Measurements from ENCODE around the gene SYNDIG1. TPM values are rescaled to one million over a fixed set of nuclear protein-coding genes. Genes with fewer than 3 reads are reported as not detected.
"Not testable (repeated sequence)": the region's sequence is repeated elsewhere in the genome, so short reads cannot be mapped to it uniquely, and the experiment has no call there.

SYNDIG1 gene
- total RNA-seq, 1 experiment from 2014 or later, result not detected

GRCh38 chr20:24507182-24507853 is 37.9 kb downstream of the SYNDIG1 start:
- DNase-seq (ENCODE audit: low read depth, low spot score) (no peak), ATAC-seq (no peak)
- BruUV-seq (replicated peaks), result no TSS peak
- H3K36me3 ChIP-seq (ENCODE audit: control insufficient read depth, insufficient read depth, low read length), result no peaks in the 10 kb centered on the region
- no peak overlapping the region for H3K27ac ChIP-seq (ENCODE audit: low read length)
- TF ChIP-seq POLR2AphosphoS5 (IDR thresholded peaks at IDR 0.05; ENCODE audit: low read depth, low read length) (no peak), SIN3A (IDR thresholded peaks at IDR 0.05; ENCODE audit: borderline replicate concordance, insufficient read depth, low read depth, low read length) (no peak), REST (IDR thresholded peaks at IDR 0.05; ENCODE audit: insufficient read depth in 1 of 2, low read depth in 2 of 2, low read length in 1 of 2) (no peak), TCF7L2 (IDR thresholded peaks at IDR 0.05; ENCODE audit: low read depth, low read length) (no peak)
- TF ChIP-seq, protein P1, sequence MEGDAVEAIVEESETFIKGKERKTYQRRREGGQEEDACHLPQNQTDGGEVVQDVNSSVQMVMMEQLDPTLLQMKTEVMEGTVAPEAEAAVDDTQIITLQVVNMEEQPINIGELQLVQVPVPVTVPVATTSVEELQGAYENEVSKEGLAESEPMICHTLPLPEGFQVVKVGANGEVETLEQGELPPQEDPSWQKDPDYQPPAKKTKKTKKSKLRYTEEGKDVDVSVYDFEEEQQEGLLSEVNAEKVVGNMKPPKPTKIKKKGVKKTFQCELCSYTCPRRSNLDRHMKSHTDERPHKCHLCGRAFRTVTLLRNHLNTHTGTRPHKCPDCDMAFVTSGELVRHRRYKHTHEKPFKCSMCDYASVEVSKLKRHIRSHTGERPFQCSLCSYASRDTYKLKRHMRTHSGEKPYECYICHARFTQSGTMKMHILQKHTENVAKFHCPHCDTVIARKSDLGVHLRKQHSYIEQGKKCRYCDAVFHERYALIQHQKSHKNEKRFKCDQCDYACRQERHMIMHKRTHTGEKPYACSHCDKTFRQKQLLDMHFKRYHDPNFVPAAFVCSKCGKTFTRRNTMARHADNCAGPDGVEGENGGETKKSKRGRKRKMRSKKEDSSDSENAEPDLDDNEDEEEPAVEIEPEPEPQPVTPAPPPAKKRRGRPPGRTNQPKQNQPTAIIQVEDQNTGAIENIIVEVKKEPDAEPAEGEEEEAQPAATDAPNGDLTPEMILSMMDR (IDR thresholded peaks at IDR 0.05), result no peak
- H3K27me3 ChIP-seq (ENCODE audit: control insufficient read depth, insufficient read depth, low read length), result peaks cover 15% of the 10 kb centered on the region; the same call in 1 of the 2 replicates
- intact Hi-C loops (cut with micrococcal nuclease; ENCODE audit: unreplicated experiment) (no loop called here), in situ Hi-C loops (cut with HindIII; ENCODE audit: low pct_unique_long_range_greater_than_20kb, low sequenced_read_pairs) (no loop called here)
- H3K4me1 ChIP-seq (ENCODE audit: control insufficient read depth, insufficient read depth, low read length), result no peaks in the 10 kb centered on the region
- H3K4me3 ChIP-seq (ENCODE audit: low read depth in 2 of 2, low read length in 2 of 2), result no peak overlapping the region
- CTCF ChIA-PET, result interaction anchor here (0.6 kb wide), 1 partner anchor 53 kb away, joined by 4 read pairs; no protein-coding TSS in a partner anchor
- POLR2A ChIA-PET, result no interaction called here
- H3K9me3 ChIP-seq (ENCODE audit: control insufficient read depth, insufficient read depth, low read depth, low read length), result no peaks in the 10 kb centered on the region

DNA sequence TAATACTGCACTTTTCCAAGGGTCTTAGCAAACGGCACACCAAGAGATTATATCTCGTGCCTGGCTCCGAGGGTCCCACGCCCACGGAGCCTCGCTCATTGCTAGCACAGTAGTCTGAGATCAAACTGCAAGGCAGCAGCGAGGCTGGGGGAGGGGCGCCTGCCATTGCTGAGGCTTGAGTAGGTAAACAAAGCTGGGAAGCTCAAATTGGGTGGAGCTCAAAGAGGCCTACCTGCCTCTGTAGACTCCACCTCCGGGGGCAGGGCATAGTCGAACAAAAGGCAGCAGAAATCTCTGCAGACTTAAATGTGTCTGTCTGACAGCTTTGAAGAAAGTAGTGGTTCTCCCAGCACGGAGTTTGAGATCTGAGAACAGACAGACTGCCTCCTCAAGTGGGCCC is 43.0 kb downstream of the SYNDIG1 start:
- intact Hi-C loops (cut with micrococcal nuclease; ENCODE audit: unreplicated experiment); DNase-seq (ENCODE audit: low read depth, low spot score); CTCF ChIA-PET; in situ Hi-C loops (cut with HindIII; ENCODE audit: low pct_unique_long_range_greater_than_20kb, low sequenced_read_pairs); ATAC-seq; H3K4me1 ChIP-seq (ENCODE audit: control insufficient read depth, insufficient read depth, low read length); H3K27me3 ChIP-seq (ENCODE audit: control insufficient read depth, insufficient read depth, low read length); H3K4me3 ChIP-seq (ENCODE audit: low read depth in 2 of 2, low read length in 2 of 2); POLR2A ChIA-PET; BruUV-seq (replicated peaks); H3K27ac ChIP-seq (ENCODE audit: low read length); H3K9me3 ChIP-seq (ENCODE audit: control insufficient read depth, insufficient read depth, low read depth, low read length); H3K36me3 ChIP-seq (ENCODE audit: control insufficient read depth, insufficient read depth, low read length): not testable (repeated sequence)

- CTCF ChIA-PET, result interaction anchor here (0.6 kb wide), 1 partner anchor 263 kb away, joined by 3 read pairs; no protein-coding TSS in a partner anchor
Observed at GRCh38 chr20:24518515-24518914, 49.1 kb downstream of the SYNDIG1 start.

More at GRCh38 chr20:24518515-24518914, 49.1 kb downstream of the SYNDIG1 start:
- no peaks in the 10 kb centered on the region for H3K4me1 ChIP-seq (ENCODE audit: control insufficient read depth, insufficient read depth, low read length)
- no peaks in the 10 kb centered on the region for H3K9me3 ChIP-seq (ENCODE audit: control insufficient read depth, insufficient read depth, low read depth, low read length)
- H3K27ac ChIP-seq (ENCODE audit: low read length), result no peak overlapping the region
- no peaks in the 10 kb centered on the region; the same call in 1 of the 2 replicates for H3K27me3 ChIP-seq (ENCODE audit: control insufficient read depth, insufficient read depth, low read length)
- DNase-seq (ENCODE audit: low read depth, low spot score), result no peak
- H3K36me3 ChIP-seq (ENCODE audit: control insufficient read depth, insufficient read depth, low read length), result no peaks in the 10 kb centered on the region
- TF ChIP-seq TCF7L2 (IDR thresholded peaks at IDR 0.05; ENCODE audit: low read depth, low read length) (no peak), SIN3A (IDR thresholded peaks at IDR 0.05; ENCODE audit: borderline replicate concordance, insufficient read depth, low read depth, low read length) (no peak), POLR2AphosphoS5 (IDR thresholded peaks at IDR 0.05; ENCODE audit: low read depth, low read length) (no peak), REST (IDR thresholded peaks at IDR 0.05; ENCODE audit: insufficient read depth in 1 of 2, low read depth in 2 of 2, low read length in 1 of 2) (no peak)
- TF ChIP-seq, protein P1 (IDR thresholded peaks at IDR 0.05), result no peak
- intact Hi-C loops (cut with micrococcal nuclease; ENCODE audit: unreplicated experiment), result no loop called here
- in situ Hi-C loops (cut with HindIII; ENCODE audit: low pct_unique_long_range_greater_than_20kb, low sequenced_read_pairs), result no loop called here
- no TSS peak for BruUV-seq (replicated peaks)
- POLR2A ChIA-PET, result no interaction called here
- no peak for ATAC-seq
- H3K4me3 ChIP-seq (ENCODE audit: low read depth in 2 of 2, low read length in 2 of 2), result no peak overlapping the region

Measured in Panc1 (cell line).